GM12891 (cell line): Measurements from ENCODE around the gene RHO.

Experiments
- POLR2A ChIP-seq: IDR thresholded peaks from 2 replicates; pipeline ENCODE4 v1.6.1; 2011; ENCODE audit warnings: low read depth, low read length, control low read depth
- TAF1 ChIP-seq: IDR thresholded peaks from 2 replicates; pipeline ENCODE4 v1.6.1; 2011; ENCODE audit warnings: low read depth, low read length, control low read depth

DNA sequence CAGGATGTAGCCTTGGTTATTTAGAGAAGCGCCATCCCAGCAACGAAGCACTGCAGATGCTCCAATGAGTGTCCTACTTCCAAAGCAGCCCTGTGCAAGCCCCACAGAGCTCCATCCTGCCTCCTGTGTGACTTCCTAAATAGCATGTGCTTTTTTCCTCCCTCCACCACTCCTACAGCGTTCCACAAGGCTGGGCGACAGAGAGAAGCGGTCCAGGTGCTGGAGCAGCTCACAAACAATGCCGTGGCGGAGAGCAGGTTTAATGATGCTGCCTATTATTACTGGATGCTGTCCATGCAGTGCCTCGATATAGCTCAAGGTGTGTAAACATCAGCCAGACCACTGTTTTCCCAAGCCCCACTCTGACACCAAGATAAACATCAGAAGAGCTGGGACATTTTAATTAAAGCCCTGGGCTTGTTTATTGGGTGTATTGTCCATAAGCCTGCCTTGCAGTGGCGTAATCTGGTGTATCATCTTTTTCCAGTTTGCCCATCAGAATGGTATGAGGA lies 22.2 kb upstream of the RHO start:
- no peak for TF ChIP-seq POLR2A
- no peak for TF ChIP-seq TAF1
